IPS-11a (cell line): Measurements from ENCODE around the gene FAM234A.
"Not testable (repeated sequence)": the region's sequence is repeated elsewhere in the genome, so short reads cannot be mapped to it uniquely, and the experiment has no call there.

Experiments
- H3K4me3 ChIP-seq: one replicate; pipeline ENCODE4 v1.5.1; 2013; ENCODE audit warnings: low read depth, low read length, control low read depth

FAM234A gene

GRCh38 chr16:229731-230281 is 4.8 kb upstream of the FAM234A start:
- H3K4me3 ChIP-seq, result no peak overlapping the region

GRCh38 chr16:230351-230750 is 4.3 kb upstream of the FAM234A start:
- H3K4me3 ChIP-seq, result not testable (repeated sequence)

- H3K4me3 ChIP-seq, result no peak overlapping the region
These were observed 3.7 kb upstream of the FAM234A start for GRCh38 chr16:230949-231348.

- H3K4me3 ChIP-seq, result no peak overlapping the region
These were observed 5.3 kb downstream of the FAM234A start for GRCh38 chr16:239948-240277.

- no peak overlapping the region for H3K4me3 ChIP-seq
These were observed 5.9 kb downstream of the FAM234A start for GRCh38 chr16:240559-240958.

- no peak overlapping the region for H3K4me3 ChIP-seq
These were observed 7.7 kb downstream of the FAM234A start for GRCh38 chr16:242281-242680.

GRCh38 chr16:243348-243747 is 8.7 kb downstream of the FAM234A start:
- H3K4me3 ChIP-seq, result no peak overlapping the region

GRCh38 chr16:245105-245504 is 10.5 kb downstream of the FAM234A start:
- H3K4me3 ChIP-seq, result no peak overlapping the region

- no peak overlapping the region for H3K4me3 ChIP-seq
These were observed 12.4 kb downstream of the FAM234A start for GRCh38 chr16:247027-247426.

GRCh38 chr16:249431-249830 is 14.8 kb downstream of the FAM234A start:
- H3K4me3 ChIP-seq, result no peak overlapping the region

GRCh38 chr16:252366-253337 is 18.0 kb downstream of the FAM234A start:
- no peak overlapping the region for H3K4me3 ChIP-seq

GRCh38 chr16:253833-254232 is 19.2 kb downstream of the FAM234A start:
- H3K4me3 ChIP-seq, result no peak overlapping the region

- no peak overlapping the region for H3K4me3 ChIP-seq
These were observed 19.8 kb downstream of the FAM234A start for GRCh38 chr16:254461-254860.

- H3K4me3 ChIP-seq, result no peak overlapping the region
These were observed 20.6 kb downstream of the FAM234A start for GRCh38 chr16:255183-255582.

GRCh38 chr16:258091-258490 is 23.5 kb downstream of the FAM234A start:
- not testable (repeated sequence) for H3K4me3 ChIP-seq

GRCh38 chr16:259226-259625 is 24.6 kb downstream of the FAM234A start:
- H3K4me3 ChIP-seq, result no peak overlapping the region

GRCh38 chr16:259814-260253 is 25.2 kb downstream of the FAM234A start:
- H3K4me3 ChIP-seq, result no peak overlapping the region

GRCh38 chr16:260326-260725 is 25.7 kb downstream of the FAM234A start:
- H3K4me3 ChIP-seq, result no peak overlapping the region

GRCh38 chr16:261031-261691 is 26.5 kb downstream of the FAM234A start:
- H3K4me3 ChIP-seq, result no peak overlapping the region

GRCh38 chr16:262121-262745 is 27.6 kb downstream of the FAM234A start:
- no peak overlapping the region for H3K4me3 ChIP-seq

- H3K4me3 ChIP-seq, result no peak overlapping the region
These were observed 28.7 kb downstream of the FAM234A start for GRCh38 chr16:263182-263774.
